ENCODE measurements around the gene LILRB4.
"Not testable (repeated sequence)": the region's sequence is repeated elsewhere in the genome, so short reads cannot be mapped to it uniquely, and the experiment has no call there.

LILRB4 gene

GRCh38 chr19:54661846-54662481 lies 821 bp upstream of the LILRB4 start:
- FAIRE-seq: no peak

DNA sequence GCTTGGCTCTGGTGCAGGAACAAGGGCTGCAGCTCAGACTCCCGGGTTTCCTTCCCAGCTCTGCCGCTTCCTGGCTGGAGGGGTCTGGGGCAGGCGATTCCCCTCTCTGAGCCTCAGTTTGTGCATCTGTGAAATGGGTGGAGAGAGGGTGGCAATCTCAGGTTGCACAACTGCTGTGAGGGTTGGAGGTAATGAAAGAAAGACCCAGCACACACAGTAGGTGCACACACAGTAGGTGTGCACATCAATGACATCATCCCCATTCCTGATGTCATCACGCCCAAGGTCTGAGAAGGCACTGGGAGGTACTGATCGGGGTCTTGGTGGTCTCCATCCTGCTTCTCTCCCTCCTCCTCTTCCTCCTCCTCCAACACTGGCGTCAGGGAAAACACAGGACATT lies 2.7 kb downstream of the LILRB4 start:
- FAIRE-seq (no peak), DNase-seq (ENCODE audit: insufficient read length, low spot score) (no peak)
- TF ChIP-seq POLR2A (IDR thresholded peaks at IDR 0.05; ENCODE audit: low read depth, low read length): no peak

More at GRCh38 chr19:54661846-54662481, 821 bp upstream of the LILRB4 start:
- no peak for TF ChIP-seq POLR2A (IDR thresholded peaks at IDR 0.05; ENCODE audit: low read depth, low read length)
- DNase-seq (ENCODE audit: insufficient read length, low spot score): no peak

DNA sequence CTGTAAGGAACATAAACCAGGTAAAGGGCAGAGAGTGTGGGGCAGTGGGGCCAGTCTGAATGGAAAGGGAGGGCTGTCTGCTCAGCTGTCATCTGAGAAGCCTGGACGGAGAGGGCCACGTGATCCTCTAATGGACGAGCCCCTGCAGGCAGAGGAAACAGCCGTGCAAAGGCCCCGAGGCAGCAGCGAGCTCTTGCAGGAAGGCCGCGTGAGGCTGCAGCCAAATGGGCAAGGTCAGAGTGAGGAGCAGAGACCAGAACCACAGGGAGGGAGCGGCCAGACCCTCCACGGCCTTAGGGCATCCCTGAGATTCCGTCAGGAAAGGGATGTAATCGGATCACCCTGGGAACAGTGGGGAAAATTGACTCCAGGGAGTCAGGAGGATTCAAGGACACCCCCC lies 4.4 kb downstream of the LILRB4 start:
- FAIRE-seq (no peak), DNase-seq (ENCODE audit: insufficient read length, low spot score) (no peak)
- TF ChIP-seq POLR2A (IDR thresholded peaks at IDR 0.05; ENCODE audit: low read depth, low read length): no peak

DNA sequence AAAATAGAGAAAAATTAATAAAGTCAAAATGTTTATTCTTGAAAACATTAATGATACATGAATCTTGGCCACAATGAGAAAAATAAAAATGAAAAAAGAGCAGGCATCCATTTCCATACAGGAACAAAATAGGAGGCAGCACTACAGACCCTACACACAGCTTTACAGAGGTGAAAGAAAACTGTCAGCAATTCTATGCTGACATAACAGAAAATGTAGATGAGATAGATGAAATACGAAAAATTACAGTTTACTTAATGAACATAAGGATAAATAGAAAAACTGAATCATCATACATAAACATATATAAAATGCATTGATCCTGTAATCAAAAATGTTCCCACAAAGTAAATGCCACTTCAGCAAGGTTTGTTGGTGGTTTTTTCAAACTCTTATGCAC lies 5.6 kb downstream of the LILRB4 start:
- TF ChIP-seq POLR2A (IDR thresholded peaks at IDR 0.05; ENCODE audit: low read depth, low read length): no peak
- FAIRE-seq: no peak
- no peak for DNase-seq (ENCODE audit: insufficient read length, low spot score)

DNA sequence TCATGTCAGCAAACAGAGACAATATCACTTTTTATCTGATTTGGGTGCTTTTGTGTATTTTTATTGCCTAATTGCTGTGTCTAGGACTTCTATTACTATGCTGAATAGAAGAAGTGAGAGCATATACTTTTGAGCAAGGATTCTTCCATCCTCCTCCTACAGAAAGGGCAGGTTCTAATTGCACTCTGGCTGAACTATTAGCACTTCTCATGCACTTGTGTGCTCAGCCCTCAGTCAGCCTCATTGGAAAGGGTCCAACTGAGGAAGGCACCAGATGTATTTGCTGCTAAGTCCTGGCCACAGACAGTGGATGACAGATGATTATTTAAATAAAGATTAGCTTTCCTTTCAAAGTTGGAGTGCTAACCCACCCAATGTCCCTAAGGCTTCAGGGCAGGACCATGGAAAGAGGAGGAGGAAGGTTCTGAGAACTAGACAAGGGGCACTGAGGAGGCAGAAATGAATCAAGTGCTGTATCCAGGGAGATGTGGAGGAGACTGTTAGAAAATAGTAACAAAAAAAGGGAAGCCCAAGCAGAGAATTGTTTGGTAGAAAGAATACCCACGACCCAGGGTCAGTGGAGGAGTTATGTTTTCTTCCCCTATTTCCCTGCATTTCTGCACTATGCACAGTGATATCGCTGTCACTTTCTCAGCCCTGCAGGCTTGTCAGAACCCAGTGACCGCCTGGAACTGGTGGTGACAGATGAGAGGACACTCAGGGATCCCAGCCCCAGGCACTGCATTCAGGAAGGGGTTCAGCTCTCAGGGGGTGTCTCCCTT lies 8.0 kb downstream of the LILRB4 start:
- no peak for TF ChIP-seq POLR2A (IDR thresholded peaks at IDR 0.05; ENCODE audit: low read depth, low read length)
- DNase-seq (ENCODE audit: insufficient read length, low spot score) (no peak), FAIRE-seq (no peak)

- DNase-seq (ENCODE audit: insufficient read length, low spot score) (no peak), FAIRE-seq (no peak)
- no peak for TF ChIP-seq POLR2A (IDR thresholded peaks at IDR 0.05; ENCODE audit: low read depth, low read length)
These were observed 10.4 kb downstream of the LILRB4 start for GRCh38 chr19:54673222-54673621.

DNA sequence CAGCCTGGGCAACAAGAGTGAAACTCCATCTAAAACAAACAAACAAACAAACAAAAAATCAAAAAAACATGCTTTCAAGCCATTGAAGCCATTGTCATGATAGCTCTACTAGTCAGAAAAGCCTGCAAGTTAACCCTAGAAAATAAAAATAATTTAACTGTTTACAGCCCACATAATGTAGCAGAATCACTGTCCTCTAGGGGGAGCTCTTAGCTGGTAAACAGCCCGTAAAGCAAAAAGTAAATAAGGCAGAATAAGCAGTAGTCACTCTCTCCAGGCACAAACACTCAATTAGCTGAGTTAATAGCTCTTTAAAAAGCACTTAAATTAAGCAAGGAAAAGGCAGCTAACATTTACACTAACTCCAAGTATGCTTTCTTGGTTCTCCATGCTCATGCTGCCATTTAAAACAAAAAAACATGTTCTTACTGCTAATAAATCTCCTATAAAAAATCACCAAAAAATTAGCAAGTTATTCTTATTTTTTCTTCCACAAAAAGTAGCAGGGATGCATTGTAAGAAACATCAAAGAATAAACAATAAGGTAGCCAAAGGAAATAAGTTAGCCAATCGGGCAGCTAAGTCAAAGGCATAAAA lies 11.3 kb downstream of the LILRB4 start:
- FAIRE-seq (no peak), DNase-seq (ENCODE audit: insufficient read length, low spot score) (peak; percentile 32)
- TF ChIP-seq POLR2A (IDR thresholded peaks at IDR 0.05; ENCODE audit: low read depth, low read length): no peak

DNA sequence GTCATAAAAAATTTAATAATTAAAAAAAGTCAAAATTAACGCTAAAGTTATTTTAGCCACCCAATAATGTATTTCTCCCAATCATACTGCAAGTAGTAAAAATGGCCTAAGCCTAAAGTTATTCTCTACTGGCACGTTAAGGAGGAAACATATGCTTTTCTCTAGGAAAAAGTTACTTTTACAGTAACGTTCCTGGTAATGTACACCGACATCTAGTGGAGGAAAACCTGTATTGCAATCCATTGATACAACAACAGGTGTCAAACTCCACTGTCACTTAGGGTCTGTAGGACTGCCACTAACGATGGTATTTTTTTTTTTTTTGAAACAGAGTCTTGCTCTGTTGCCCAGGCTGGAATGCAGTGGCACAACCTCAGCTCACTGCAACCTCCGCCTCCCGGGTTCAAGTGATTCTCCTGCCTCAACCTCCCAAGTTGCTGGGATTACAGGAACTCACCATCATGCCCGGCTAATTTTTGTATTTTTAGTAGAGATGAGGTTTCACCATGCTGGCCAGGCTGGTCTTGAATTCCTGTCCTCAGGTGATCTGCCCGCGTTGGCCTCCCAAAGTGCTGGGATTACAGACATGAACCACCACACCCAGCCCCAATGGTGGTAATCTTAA lies 13.5 kb downstream of the LILRB4 start:
- DNase-seq (ENCODE audit: insufficient read length, low spot score): peak; percentile 57
- FAIRE-seq: peak; percentile 91

- FAIRE-seq: no peak
- no peak for TF ChIP-seq POLR2A (IDR thresholded peaks at IDR 0.05; ENCODE audit: low read depth, low read length)
- no peak for DNase-seq (ENCODE audit: insufficient read length, low spot score)
These were observed 14.4 kb downstream of the LILRB4 start for GRCh38 chr19:54677217-54677616.

GRCh38 chr19:54681596-54681995 lies 18.8 kb downstream of the LILRB4 start:
- DNase-seq (ENCODE audit: insufficient read length, low spot score); FAIRE-seq: not testable (repeated sequence)

- TF ChIP-seq POLR2A (IDR thresholded peaks at IDR 0.05; ENCODE audit: low read depth, low read length): no peak
- FAIRE-seq (no peak), DNase-seq (ENCODE audit: insufficient read length, low spot score) (no peak)
These were observed 19.6 kb downstream of the LILRB4 start for GRCh38 chr19:54682306-54682856.

DNA sequence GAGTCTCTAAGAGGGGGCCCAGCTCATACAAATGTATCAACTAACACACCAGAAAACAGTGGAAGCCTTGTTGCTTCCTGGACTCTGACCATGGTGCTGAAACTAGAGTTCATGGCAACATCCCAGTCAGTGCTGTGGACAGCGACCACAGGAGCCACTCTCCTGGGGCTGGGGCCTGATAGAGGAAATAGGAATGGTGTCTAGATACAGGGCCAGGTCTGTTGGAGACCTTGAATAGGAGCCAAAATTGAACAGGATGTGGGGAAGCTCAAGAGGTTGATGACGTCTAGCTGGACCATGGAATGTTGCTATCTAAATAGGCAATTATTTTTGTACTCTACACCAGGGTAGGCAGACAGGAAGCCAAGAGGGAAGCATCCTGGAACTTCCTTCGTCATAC lies 21.7 kb downstream of the LILRB4 start:
- no peak for TF ChIP-seq POLR2A (IDR thresholded peaks at IDR 0.05; ENCODE audit: low read depth, low read length)
- FAIRE-seq (no peak), DNase-seq (ENCODE audit: insufficient read length, low spot score) (peak; percentile 20)

- no peak for TF ChIP-seq POLR2A (IDR thresholded peaks at IDR 0.05; ENCODE audit: low read depth, low read length)
- DNase-seq (ENCODE audit: insufficient read length, low spot score): no peak
- no peak for FAIRE-seq
These were observed 29.0 kb downstream of the LILRB4 start for GRCh38 chr19:54691582-54692297.

DNA sequence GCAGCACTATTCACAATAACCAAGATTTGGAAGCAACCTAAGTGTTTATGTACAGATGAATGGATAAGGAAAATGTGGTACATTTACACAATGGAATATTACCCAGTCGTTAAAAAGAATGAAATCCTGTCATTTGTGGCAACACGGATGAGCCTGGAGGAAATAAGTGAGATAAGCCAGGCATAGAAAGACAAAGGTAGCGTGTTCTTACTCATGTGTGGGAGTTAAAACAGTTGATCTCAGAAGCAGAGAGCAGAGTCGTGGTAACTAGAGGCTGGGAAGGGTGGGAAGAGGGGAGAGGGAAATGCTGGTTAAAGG lies 29.5 kb downstream of the LILRB4 start:
- DNase-seq (ENCODE audit: insufficient read length, low spot score) (no peak), FAIRE-seq (no peak)
- TF ChIP-seq POLR2A (IDR thresholded peaks at IDR 0.05; ENCODE audit: low read depth, low read length): no peak
